Heart right ventricle (tissue), 16 donors: ENCODE data around the gene TNP1. TPM values are rescaled to one million over a fixed set of nuclear protein-coding genes. Genes with fewer than 3 reads are reported as not detected.
A peak's percentile ranks its signal among the peaks of the same experiment; 100 is the strongest.

Source experiments
- ATAC-seq, 8 donors: fragments of 200-7000 bp; cut with Tn5 transposase; one replicate each; pipeline ENCODE4 v1.9.1; 2020; ENCODE audit warnings: mild to moderate bottlenecking in 8 of 8, moderate library complexity in 8 of 8, moderate number of reproducible peaks in 1 of 8
- DNase-seq, 2 donors: peaks; one replicate each; pipeline ENCODE4 v3.0.0-alpha.2; 2020
- H3K27ac ChIP-seq, 10 donors: fragments of 200-600 bp; sonication (generic) in 2 of 10; one replicate each; pipeline versions ENCODE4 v1.5.0 to v1.8.0; 2020 to 2022; ENCODE audit warnings: mild to moderate bottlenecking in 3 of 10
- H3K27me3 ChIP-seq, 7 donors: fragments of 200-600 bp; one replicate each; pipeline ENCODE4 v1.8.0; 2021 to 2022; ENCODE audit warnings: mild to moderate bottlenecking in 2 of 7
- H3K36me3 ChIP-seq, 9 donors: fragments of 200-600 bp; sonication (generic) in 1 of 9; one replicate each; pipeline versions ENCODE4 v1.5.0 to v1.8.0; 2020 to 2022; ENCODE audit warnings: mild to moderate bottlenecking in 2 of 9
- H3K4me1 ChIP-seq, 9 donors: fragments of 200-600 bp; sonication (generic) in 1 of 9; one replicate each; pipeline versions ENCODE4 v1.5.0 to v1.8.0; 2020 to 2022; ENCODE audit warnings: mild to moderate bottlenecking in 4 of 9
- H3K4me3 ChIP-seq, 10 donors: fragments of 200-600 bp; sonication (generic) in 2 of 10; one replicate each; pipeline versions ENCODE4 v1.5.0 to v1.8.0; 2020 to 2022; ENCODE audit warnings: mild to moderate bottlenecking in 7 of 10, moderate library complexity in 2 of 10
- H3K9me3 ChIP-seq, 11 donors: fragments of 200-600 bp in 10 of 11; sonication (generic) in 2 of 11; one replicate each; pipeline versions ENCODE4 v1.5.0 to v1.8.0; 2013 to 2022; ENCODE audit warnings: mild to moderate bottlenecking in 2 of 11, control low read depth in 1 of 11, moderate library complexity in 1 of 11
- WGBS, 2 donors: extraction: QIAGEN DNeasy Blood & Tissue Kit; methylation state at CpG; one replicate each; pipeline ENCODE4 v1.1.7; 2013; ENCODE audit warnings: inconsistent platforms in 1 of 2; 5-methylcytosine and 5-hydroxymethylcytosine counted together
- intact Hi-C, 10 donors: fragments of 100-400 bp; cut with DNase I; formaldehyde crosslinking; loops; one replicate each; pipeline versions ENCODE4 v1.11.1 to v1.14.2; 2022
- polyA plus RNA-seq, 2 donors: library from polyadenylated mRNA; stranded (reverse); fragments of 200-250 nt; gene quantifications; one replicate each; pipeline ENCODE4 v1.2.3, GENCODE V29; 2013
- total RNA-seq, 10 donors: library from RNA; stranded (reverse); fragmentation: NEBNext Ultra II Directional in 3 of 10; extraction: Animal tissue kit (Norgen Biotek cat#: 25700) in 3 of 10; gene quantifications; one replicate each; pipeline versions ENCODE4 v1.2.1 to v1.2.4, GENCODE V29; 2021 to 2023
- TF ChIP-seq, protein P1 (sequence below), 9 donors: fragments of 200-600 bp; sonication (generic) in 2 of 9; IDR thresholded peaks; one replicate each; pipeline versions ENCODE4 v1.5.0 to v1.8.0; 2021 to 2022; ENCODE audit warnings: antibody characterized with exemption in 9 of 9, mild to moderate bottlenecking in 5 of 9, moderate library complexity in 1 of 9
- donor health status: Arrhythmogenic right ventricular cardiomyopathy.
- donor health status: ischemic (EF 13 %, LVEDD 7.1; RV severe dilation, severe dysfunction).
- donor health status: healthy with polysubstance abuse.
- donor health status: DM: no; HTN: yes; CAD: no.
- donor health status: DM: no; HTN: no; CAD: no.
- donor health status: ischemic (EF 25% LVEDD 6.9; RV normal size, moderate dysfunction).
- donor health status: ischemic (EF 25% LVEDD 5.7; RV mildly dilated, moderate dysfunction).
- donor health status: healthy.
- donor health status: DM: yes; HTN: yes; CAD: no.
- donor health status: Ischemic cardiomyopathy.
- donor health status: ischemic (EF 35%, LVEDD 5.7; RV mildly dilated, moderate dysfunction).
- donor health status: nonischemic (EF 11% LVEDD 7.7; RV severe dilation, severe dysfunction).
- donor health status: DM: yes; HTN: yes; CAD: no.
- donor health status: PGD.
- donor health status: ischemic (EF 29% LVEDD 5.4; RV normal size, mild dysfunction).
- donor health status: nonischemic (EF 23%, LVEDD 6.1; RV moderate dilation, normal function).

Gene TNP1
- total and polyA plus RNA-seq, 12 donors: not detected

DNA sequence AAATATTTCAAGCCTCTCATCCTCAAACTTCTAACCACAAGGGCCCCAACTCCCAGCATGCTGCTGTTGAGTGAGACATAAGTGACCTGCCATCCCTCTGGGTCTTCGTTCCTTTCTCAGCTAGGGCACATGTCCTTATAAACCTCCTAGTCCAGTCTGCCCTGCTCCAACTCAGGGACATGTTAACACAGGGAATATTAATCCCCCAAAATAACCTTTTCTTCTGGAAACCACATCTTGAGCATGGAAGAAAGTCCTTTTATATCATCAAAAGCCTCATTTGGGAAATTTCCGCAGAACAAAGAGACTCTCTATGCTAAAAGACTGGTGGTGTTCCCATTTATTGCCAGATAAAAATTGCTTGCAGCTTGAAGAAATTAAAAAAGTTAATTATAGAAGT is 14.4 kb downstream of the TNP1 start:
- Histone ChIP-seq H3K9me3 (peaks cover 0 to 8% (median 0%) of the 10 kb centered on the region in 11 donors), H3K27me3 (no peaks in the 10 kb centered on the region), H3K27ac (no peak overlapping the region), H3K4me3 (no peak overlapping the region), H3K36me3 (no peaks in the 10 kb centered on the region), H3K4me1 (peaks cover 7 to 42% (median 25%) of the 10 kb centered on the region in 9 donors)
- TF ChIP-seq, protein P1, sequence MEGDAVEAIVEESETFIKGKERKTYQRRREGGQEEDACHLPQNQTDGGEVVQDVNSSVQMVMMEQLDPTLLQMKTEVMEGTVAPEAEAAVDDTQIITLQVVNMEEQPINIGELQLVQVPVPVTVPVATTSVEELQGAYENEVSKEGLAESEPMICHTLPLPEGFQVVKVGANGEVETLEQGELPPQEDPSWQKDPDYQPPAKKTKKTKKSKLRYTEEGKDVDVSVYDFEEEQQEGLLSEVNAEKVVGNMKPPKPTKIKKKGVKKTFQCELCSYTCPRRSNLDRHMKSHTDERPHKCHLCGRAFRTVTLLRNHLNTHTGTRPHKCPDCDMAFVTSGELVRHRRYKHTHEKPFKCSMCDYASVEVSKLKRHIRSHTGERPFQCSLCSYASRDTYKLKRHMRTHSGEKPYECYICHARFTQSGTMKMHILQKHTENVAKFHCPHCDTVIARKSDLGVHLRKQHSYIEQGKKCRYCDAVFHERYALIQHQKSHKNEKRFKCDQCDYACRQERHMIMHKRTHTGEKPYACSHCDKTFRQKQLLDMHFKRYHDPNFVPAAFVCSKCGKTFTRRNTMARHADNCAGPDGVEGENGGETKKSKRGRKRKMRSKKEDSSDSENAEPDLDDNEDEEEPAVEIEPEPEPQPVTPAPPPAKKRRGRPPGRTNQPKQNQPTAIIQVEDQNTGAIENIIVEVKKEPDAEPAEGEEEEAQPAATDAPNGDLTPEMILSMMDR (IDR thresholded peaks at IDR 0.05): no peak
- 89 to 92% methylated on average over 2 of the region's 2 CpGs for WGBS, 2 donors
- intact Hi-C loops: no loop called here
- no peak for ATAC-seq
- no peak for DNase-seq

DNA sequence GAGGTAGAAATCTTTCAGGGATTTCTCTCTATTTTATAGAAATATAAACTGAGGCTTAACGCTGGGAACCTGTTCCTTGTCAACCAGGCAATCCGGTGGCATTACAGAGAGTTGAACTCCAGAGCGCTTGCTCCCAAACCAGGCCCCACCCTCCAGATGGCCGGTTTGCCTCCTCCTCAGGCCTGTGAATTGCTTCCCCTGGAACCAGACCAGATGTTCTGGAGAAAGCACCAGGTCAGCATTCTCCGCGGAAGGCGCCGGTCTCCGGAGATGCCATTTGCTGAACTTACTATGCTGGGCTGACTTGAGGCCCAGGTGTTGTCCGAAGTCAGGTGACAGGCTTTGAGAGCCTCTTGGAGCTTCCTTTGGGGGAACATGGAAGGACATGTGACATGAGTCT is 17.2 kb downstream of the TNP1 start:
- peak overlapping the region in 1 of 10 donors; percentile 11 for H3K27ac ChIP-seq
- no peaks in the 10 kb centered on the region for H3K27me3 ChIP-seq
- peaks cover 0 to 8% (median 0%) of the 10 kb centered on the region in 11 donors for H3K9me3 ChIP-seq
- no peaks in the 10 kb centered on the region for H3K36me3 ChIP-seq
- peaks cover 0 to 42% (median 14%) of the 10 kb centered on the region in 9 donors for H3K4me1 ChIP-seq
- TF ChIP-seq, protein P1 (IDR thresholded peaks at IDR 0.05): no peak
- H3K4me3 ChIP-seq: no peak overlapping the region
- WGBS, 2 donors: 49 to 53% methylated on average over 10 of the region's 10 CpGs
- ATAC-seq (peak; percentile 30 to 79 (median 66)), DNase-seq (peak; percentile 53)
- intact Hi-C loops: loop anchor here in 1 of 10 donors (5.0 kb wide), 1 partner anchor 145 kb away; the partner anchor contains the start of gene IGFBP5

DNA sequence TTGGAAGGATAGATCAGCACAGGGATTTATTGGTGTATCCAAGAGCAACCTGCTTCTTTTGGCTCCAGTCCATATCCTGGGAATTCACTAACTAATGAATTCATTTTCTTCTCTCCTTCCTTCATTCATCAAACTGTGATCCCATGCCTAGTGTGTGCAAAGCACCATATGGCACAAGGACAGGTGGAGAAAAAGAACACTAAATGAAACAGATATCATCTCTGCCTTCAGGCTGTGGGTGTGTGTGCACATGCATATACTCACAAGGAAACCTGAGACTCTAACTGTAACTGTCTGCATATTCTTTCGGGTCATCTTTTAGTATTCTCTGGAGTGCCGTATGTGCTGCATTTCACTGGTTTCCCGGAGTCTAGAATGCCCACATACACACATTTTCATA is 20.2 kb downstream of the TNP1 start:
- H3K4me1 ChIP-seq: peaks cover 0 to 44% (median 14%) of the 10 kb centered on the region in 9 donors
- WGBS, 2 donors: 96 to 98% methylated on average over 3 of the region's 3 CpGs
- intact Hi-C loops: loop anchor here in 1 of 10 donors (5.0 kb wide), 1 partner anchor 142 kb away; the partner anchor contains the start of gene IGFBP5
- H3K9me3 ChIP-seq: peaks cover 0 to 6% (median 0%) of the 10 kb centered on the region in 11 donors
- ATAC-seq (no peak), DNase-seq (no peak)
- no peak overlapping the region for H3K27ac ChIP-seq
- no peaks in the 10 kb centered on the region for H3K36me3 ChIP-seq
- no peaks in the 10 kb centered on the region for H3K27me3 ChIP-seq
- no peak overlapping the region for H3K4me3 ChIP-seq
- TF ChIP-seq, protein P1 (IDR thresholded peaks at IDR 0.05): no peak

DNA sequence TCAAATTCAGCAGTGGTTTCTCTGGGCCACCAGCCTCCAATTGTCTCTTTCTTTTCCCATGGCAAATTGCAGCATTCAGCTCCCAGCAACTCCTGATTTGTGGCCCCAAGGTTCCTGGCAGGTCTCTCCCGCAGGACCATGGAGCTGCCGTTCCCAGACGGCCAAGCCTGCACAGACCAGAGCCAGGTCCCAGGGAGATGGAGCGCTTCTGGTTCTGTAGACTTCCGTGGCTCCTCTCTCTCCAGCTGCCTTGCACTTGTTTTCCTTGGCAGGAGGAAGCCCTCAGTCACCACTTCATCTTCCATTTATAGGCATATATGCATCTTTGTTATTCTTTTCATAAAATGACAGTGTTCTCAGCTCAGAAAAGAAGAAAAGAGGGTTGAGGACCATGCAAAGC is 21.7 kb downstream of the TNP1 start:
- Histone ChIP-seq H3K27ac (peak overlapping the region in 7 of 10 donors; percentile 26 to 59 (median 37)), H3K4me1 (peaks cover 0 to 36% (median 14%) of the 10 kb centered on the region in 9 donors), H3K9me3 (no peaks in the 10 kb centered on the region), H3K27me3 (no peaks in the 10 kb centered on the region), H3K36me3 (no peaks in the 10 kb centered on the region), H3K4me3 (no peak overlapping the region)
- ATAC-seq (peak; percentile 57 to 78 (median 64)), DNase-seq (peak; percentile 45)
- TF ChIP-seq, protein P1 (IDR thresholded peaks at IDR 0.05): no peak
- WGBS, 2 donors: 54 to 66% methylated on average over 5 of the region's 5 CpGs
- intact Hi-C loops: no loop called here
